Measurements from ENCODE around the gene ROPN1L.
"Not testable (repeated sequence)": the region's sequence is repeated elsewhere in the genome, so short reads cannot be mapped to it uniquely, and the experiment has no call there.

The ROPN1L gene

DNA sequence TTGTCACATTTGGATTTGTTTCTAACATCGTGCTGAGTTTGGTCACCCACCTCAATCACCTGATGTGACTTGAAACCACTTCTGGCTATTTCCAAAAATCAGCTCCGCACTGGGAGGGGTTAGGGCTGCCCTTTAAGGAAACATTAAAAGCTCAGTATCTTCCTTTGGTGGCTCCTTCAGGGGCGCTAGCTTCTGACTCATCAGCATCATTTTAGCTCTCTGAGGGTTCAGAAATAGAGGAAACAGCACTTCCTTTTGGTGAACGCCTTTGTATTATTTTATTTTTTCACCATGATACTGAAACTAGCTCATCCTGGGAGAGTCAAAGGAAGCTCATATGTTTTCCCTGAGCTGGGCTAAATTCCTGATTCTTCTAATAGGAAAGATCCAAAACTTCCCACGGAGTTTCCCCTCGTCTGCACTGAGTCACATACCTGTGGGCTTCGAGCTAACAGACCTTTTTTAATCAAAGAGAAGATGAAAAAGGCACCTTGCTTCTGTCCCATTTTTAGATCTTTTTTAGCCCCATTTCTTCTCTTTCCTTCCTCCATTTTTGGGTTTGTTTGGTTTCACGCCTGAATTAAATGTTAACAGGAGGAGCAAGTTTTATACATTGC lies 48.2 kb downstream of the ROPN1L start:
- TF ChIP-seq, protein P1, sequence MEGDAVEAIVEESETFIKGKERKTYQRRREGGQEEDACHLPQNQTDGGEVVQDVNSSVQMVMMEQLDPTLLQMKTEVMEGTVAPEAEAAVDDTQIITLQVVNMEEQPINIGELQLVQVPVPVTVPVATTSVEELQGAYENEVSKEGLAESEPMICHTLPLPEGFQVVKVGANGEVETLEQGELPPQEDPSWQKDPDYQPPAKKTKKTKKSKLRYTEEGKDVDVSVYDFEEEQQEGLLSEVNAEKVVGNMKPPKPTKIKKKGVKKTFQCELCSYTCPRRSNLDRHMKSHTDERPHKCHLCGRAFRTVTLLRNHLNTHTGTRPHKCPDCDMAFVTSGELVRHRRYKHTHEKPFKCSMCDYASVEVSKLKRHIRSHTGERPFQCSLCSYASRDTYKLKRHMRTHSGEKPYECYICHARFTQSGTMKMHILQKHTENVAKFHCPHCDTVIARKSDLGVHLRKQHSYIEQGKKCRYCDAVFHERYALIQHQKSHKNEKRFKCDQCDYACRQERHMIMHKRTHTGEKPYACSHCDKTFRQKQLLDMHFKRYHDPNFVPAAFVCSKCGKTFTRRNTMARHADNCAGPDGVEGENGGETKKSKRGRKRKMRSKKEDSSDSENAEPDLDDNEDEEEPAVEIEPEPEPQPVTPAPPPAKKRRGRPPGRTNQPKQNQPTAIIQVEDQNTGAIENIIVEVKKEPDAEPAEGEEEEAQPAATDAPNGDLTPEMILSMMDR (IDR thresholded peaks at IDR 0.05; ENCODE audit: insufficient read depth, low read depth, low read length, missing control alignments) = no peak
- H3K4me3 ChIP-seq (ENCODE audit: low read depth, low read length) = no peak overlapping the region
- peak; percentile 59 for DNase-seq (ENCODE audit: low read depth)

- no peak for DNase-seq (ENCODE audit: low read depth)
- no peak overlapping the region for H3K4me3 ChIP-seq (ENCODE audit: low read depth, low read length)
- TF ChIP-seq, protein P1 (IDR thresholded peaks at IDR 0.05; ENCODE audit: insufficient read depth, low read depth, low read length, missing control alignments) = no peak
Measured at GRCh38 chr5:10490927-10491672, 49.4 kb downstream of the ROPN1L start.

DNA sequence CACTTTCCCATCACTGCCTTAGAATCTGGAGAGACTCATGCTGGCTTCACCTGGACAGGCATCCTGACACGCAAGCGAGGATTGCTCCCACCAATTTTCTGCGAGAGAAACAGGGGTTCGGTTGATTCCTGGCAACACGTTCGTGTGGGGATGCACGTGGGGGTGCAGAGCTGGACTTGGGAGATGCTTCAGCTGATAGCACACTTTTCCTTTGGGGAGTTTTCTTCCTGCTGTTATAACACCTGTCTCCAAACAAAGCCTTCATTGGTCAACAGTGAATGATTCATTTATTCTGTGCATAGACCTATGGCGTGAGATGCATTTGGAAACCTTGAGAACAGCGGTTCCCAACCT lies 50.0 kb downstream of the ROPN1L start:
- TF ChIP-seq, protein P1 (IDR thresholded peaks at IDR 0.05; ENCODE audit: insufficient read depth, low read depth, low read length, missing control alignments) = no peak
- no peak overlapping the region for H3K4me3 ChIP-seq (ENCODE audit: low read depth, low read length)
- no peak for DNase-seq (ENCODE audit: low read depth)

- DNase-seq (ENCODE audit: low read depth) = peak; percentile 46
Measured at GRCh38 chr5:10493884-10494283, 52.2 kb downstream of the ROPN1L start.

GRCh38 chr5:10494497-10494896 lies 52.8 kb downstream of the ROPN1L start:
- DNase-seq (ENCODE audit: low read depth); H3K4me3 ChIP-seq (ENCODE audit: low read depth, low read length): not testable (repeated sequence)

More at GRCh38 chr5:10493884-10494283, 52.2 kb downstream of the ROPN1L start:
- no peak overlapping the region for H3K4me3 ChIP-seq (ENCODE audit: low read depth, low read length)
- TF ChIP-seq, protein P1 (IDR thresholded peaks at IDR 0.05; ENCODE audit: insufficient read depth, low read depth, low read length, missing control alignments) = no peak

DNA sequence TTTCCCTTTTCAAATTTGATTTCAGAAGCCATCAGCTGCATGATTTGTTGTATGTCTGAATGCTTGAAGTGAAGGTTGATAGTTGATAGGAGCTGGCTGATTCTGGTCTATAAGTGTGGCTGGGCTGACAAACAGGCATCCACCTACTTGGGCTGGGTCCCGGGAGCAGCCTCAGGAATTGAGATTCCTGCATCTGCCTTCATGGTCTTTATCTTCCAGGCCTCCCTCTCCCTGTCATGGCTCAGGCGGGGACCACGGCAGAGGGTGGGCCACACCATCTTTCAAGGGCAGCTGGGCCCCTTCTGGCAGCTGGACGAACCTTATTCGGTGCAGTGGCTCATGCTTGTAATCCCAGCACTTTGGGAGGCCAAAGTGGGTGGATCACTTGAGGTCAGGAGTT lies 55.9 kb downstream of the ROPN1L start:
- DNase-seq (ENCODE audit: low read depth) = no peak
- H3K4me3 ChIP-seq (ENCODE audit: low read depth, low read length) = no peak overlapping the region
- TF ChIP-seq, protein P1 (IDR thresholded peaks at IDR 0.05; ENCODE audit: insufficient read depth, low read depth, low read length, missing control alignments) = no peak

- H3K4me3 ChIP-seq (ENCODE audit: low read depth, low read length) = no peak overlapping the region
- TF ChIP-seq, protein P1 (IDR thresholded peaks at IDR 0.05; ENCODE audit: insufficient read depth, low read depth, low read length, missing control alignments) = no peak
- no peak for DNase-seq (ENCODE audit: low read depth)
Measured at GRCh38 chr5:10498350-10498749, 56.7 kb downstream of the ROPN1L start.
